COR-L47 (cell line): ENCODE data around the gene YJEFN3.

ENCODE experiments used
- DNase-seq: peaks from one replicate; lab custom pipeline; 2025; lab: John Stamatoyannopoulos, UW

The YJEFN3 gene

DNA sequence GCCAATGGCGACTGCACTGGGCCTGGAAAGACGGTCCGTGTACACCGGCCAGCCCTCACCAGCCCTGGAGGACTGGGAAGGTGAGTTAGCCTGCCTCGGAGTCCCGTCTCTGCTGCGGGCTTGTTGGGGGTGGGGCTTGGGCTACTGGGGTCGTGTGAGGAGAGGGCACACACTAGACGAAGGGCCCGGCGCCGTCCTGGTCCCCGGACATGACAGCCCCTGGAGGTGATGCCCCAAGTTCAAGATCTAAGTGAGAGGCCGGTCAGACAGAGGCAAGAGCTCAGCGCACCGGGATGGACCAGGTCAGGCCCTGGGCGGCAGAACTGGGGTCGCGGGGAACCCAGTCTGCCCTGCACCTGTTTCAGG lies 11.0 kb downstream of the YJEFN3 start:
- no peak for DNase-seq

- no peak for DNase-seq
Observed at GRCh38 chr19:19540064-19540714, 11.5 kb downstream of the YJEFN3 start.

DNA sequence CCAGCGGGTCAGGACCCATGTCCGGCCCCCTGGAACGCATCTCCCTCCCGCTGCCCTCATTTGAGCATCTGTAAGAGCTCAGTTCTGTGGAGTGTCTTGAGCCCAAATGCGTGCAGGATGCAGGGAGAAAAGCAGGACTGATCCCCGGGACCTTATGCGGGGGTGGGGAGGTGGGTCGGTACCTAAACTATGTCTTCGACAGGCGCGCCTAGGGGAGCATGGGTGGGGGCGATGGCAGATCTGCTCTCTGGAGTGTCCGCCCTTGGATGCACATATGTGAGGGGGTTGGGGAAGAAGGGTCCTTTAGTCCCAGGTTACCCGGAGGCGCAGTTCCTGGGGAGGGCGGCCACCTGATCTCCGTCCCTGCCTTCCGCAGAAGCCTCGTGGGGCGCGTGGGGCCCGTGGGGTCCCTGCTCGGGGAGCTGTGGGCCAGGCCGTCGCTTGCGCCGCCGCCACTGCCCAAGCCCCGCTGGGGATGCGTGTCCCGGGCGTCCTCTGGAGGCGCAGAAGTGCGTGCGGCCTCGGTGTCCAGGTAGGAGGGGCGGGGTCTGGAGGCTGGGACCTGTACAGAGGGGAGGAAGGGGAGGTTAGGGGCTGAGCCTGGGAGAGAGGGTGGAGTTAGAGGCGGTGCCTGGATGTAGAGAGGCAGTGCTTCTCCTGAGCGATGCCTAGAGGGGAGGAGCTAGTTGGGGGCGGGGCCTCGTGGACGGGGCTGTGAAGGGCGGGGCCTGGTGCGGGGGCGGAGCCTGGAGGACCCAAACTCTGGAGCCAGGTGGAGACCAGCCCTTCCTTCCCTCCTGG lies 12.2 kb downstream of the YJEFN3 start:
- DNase-seq, result no peak

DNA sequence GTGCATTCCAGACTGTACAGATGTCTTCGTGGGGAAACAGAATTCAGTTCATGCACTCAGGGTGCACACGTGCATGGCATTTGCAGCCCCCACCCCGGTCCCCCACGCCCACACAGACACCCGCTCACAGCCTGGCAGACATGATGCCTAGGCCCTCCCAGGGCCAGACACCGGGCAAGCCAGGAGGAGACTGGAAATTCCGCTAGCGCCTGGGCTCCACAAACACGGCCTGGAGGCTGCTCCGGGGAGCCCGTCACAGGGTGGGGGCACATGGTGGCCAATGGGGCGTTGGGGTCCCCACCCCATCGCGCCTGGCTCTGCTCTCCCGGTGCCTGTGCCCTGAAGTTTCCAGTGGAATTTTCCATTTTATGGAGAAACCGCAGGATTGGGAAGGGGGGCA lies 12.9 kb downstream of the YJEFN3 start:
- no peak for DNase-seq

DNA sequence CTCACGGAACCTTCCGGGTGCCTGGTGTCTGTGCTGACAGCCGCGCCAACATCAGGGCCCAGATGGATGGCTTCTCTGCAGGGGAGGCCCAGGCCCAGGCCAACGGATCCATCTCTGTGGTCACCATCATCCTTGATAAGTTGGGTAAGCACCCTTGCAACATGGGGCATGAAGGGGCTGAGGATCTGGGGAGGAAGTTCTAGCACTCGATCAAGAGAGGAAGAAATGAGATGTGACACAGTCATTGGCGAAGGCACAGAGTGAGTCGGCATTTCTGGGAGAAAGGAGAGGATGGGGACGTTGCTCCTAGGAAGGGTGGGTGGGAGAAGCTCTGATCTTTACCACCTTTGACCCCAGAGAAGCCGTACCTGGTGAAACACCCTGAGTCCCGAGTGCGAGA lies 13.8 kb downstream of the YJEFN3 start:
- DNase-seq, result no peak

DNA sequence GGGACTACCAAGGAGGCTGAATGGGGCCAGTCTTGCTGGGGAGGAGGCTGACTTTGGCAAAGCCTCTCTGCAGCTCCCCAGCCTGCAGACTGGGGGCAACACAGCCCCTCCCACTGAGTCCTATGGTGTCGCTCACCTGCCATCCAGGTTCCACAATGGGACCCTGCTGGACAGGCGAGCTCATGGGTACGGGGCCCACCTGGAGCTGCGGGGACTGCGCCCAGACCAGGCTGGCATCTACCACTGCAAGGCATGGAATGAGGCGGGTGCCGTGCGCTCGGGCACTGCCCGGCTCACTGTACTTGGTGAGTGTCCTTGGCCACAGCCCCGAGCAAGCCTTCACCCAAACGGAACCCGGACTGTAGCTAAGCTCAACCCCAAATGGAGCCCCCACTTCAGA lies 14.4 kb downstream of the YJEFN3 start:
- DNase-seq, result no peak

- DNase-seq, result no peak
Observed at GRCh38 chr19:19543640-19544039, 14.9 kb downstream of the YJEFN3 start.

- no peak for DNase-seq
Observed at GRCh38 chr19:19544257-19544953, 15.7 kb downstream of the YJEFN3 start.

- DNase-seq, result no peak
Observed at GRCh38 chr19:19544954-19545591, 16.4 kb downstream of the YJEFN3 start.

DNA sequence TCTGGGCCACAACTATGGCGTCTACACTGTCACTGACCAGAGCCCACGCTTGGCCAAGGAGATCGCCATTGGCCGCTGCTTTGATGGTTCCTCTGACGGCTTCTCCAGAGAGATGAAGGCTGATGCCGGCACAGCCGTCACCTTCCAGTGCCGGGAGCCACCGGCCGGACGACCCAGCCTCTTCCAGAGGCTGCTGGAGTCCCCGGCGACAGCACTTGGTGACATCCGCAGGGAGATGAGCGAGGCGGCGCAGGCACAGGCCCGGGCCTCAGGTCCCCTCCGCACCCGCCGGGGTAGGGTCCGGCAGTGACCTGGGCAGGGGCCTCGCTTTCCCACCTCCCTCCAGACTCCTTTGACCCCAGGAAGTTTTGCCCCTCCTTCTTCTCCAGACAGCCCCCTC lies 17.0 kb downstream of the YJEFN3 start:
- no peak for DNase-seq

GRCh38 chr19:19546751-19547162 lies 18.0 kb downstream of the YJEFN3 start:
- DNase-seq, result no peak

- DNase-seq, result no peak
Observed at GRCh38 chr19:19547674-19548336, 19.1 kb downstream of the YJEFN3 start.

DNA sequence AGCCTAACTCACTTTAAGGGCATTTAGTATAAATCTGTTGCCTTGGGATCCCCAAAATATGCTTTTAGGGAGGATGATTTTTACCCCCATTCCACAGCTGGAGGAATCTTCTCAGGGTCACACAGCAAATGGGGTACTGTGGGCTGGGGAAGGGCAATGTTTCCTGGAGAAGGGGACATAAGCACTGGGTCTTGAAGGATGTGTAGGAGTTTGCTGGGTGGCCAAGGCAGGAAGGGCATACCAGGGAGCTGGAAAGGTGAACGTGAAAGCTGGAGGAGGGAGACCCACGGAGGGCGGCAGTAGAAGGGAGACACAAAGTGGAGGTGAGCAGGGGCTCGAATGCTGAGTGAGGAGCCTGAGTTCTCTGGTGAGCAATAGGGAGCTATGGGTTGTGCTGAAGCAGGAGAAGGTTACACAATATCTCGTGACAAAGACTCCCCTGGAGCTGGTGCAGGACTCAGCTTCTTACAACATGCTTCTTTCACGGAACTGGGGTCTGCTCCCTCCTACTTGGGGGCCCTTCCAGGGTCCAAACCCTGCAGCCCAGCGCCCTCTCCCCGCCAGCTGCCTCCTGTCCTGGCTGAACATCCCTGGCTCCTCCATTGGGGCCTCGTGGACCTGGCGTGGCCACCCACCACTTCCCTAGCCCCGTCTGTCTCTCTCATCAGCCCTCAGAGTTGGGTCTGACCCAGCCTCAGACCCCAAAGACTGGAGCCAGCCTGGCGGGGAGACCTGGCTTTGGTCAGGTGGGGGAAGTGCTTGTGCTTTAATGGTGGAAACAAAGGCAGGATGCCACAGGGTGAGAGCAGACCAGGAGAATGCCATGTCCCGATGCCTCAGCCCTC lies 20.4 kb downstream of the YJEFN3 start:
- DNase-seq, result no peak

DNA sequence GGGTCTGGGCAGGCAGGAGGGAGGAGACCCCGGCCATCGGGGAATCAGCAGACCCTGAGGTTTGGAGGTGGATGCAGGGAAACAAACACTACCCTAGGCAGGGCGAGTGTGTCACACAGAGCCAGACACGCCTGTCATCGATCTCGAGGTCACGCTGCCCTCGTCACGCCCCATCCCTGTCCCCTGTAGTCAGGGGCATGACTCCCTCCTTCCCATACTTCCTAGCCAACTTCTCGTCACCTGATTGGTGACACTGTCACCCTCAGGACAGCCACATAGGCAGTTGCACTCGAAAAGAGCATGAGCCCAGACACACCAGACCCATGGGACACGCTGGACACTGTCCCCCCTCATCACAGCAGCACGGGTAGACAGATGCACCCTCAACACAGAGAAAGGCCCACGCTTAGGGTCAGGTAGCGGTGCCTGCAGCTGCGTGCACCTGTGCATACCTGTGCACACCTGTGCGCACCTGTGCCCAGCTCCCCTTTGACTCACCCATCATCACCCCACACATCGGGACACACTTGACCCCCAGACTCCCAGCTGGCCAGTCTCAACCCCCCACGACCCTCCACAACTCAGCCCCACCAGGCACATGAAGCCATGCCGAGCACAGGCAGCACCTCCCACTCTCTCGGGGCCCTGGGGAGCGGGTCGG lies 21.2 kb downstream of the YJEFN3 start:
- DNase-seq, result no peak

DNA sequence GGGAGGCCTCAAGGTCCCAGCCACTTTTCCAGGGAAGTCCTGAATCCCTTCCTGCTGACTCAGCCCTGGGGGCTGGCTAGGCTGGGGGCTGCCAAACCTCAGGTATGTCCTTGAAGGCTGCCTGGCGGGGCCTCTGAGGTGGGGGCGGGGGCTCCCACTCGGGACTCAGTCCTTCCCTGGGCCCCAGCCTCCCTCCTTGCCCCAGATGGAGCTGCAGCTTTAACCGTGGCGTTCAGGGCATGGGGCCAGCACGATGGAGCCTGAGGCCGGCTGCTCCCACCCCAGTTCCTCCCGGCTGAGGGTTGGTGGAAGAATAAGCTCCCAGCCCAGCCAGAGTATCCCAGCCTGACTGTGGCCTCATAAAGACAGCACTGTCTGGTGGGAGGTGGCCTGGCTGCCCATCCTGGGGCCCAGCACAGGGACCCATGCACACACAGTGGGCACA lies 21.8 kb downstream of the YJEFN3 start:
- DNase-seq, result no peak

- DNase-seq, result no peak
Observed at GRCh38 chr19:19550972-19551852, 22.5 kb downstream of the YJEFN3 start.

DNA sequence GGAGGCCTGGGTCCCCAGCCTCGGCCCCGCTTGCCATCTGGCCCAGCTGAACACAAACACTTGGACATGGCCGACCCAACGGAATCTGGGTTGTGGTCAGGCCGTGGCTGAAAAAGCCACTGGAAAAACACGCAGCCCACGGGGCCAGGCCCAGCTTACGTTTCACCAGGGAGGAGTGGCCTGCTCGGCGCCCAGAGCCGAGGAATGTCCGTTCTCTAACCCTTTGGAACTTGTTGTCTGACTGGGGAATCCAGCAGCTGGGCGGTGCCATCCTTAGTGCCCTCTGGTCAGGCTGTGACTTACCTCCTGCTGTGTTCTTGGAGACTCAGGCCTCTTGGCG lies 23.1 kb downstream of the YJEFN3 start:
- DNase-seq, result no peak

DNA sequence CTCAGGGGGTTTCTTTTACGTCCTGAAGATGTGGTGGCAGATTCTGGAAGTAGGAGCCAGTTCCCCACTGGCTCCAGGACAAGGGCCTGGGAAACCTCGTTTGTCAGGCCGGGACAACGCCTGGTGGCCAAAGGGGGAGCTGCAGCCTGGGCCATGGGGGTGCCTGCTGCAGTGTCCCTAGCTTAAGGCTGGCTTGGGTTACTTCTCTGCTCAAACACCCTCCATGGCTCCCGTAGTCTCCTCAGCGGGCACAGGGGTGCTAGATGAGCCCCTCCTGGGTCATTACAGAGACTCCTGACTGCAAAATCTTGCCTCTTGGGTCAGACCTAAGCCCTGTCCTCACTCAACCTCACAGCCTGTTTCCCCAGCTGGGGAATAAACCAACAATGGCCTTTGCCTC lies 24.1 kb downstream of the YJEFN3 start:
- DNase-seq, result no peak

DNA sequence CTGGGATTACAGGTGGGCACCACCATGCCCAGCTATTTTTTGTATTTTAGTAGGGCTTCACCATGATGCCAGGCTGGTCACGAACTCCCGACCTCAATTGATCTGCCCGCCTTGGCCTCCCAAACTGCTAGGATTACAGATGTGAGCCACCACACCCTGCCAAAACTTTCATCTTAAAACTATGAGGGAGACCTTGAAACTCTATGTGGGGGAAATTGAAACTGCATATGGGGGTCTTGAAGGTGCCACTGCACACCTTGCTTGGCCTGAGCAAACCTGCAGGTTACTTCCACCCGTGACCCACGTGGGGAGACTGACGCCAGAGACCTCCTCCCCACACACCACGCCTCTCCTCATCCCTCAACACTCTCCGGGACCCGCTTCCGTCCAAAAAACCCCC lies 25.0 kb downstream of the YJEFN3 start:
- DNase-seq, result no peak
